Mesendoderm (in vitro differentiated cells): ENCODE data around the gene TTC39B.

Experiments
- DNase-seq: peaks from one replicate; pipeline ENCODE4 v3.0.0; 2013
- H2AK5ac ChIP-seq: 2 replicates; pipeline ENCODE4 v1.6.1; 2013; ENCODE audit warnings: low read length, inconsistent platforms
- H2BK120ac ChIP-seq: 2 replicates; pipeline ENCODE4 v1.6.1; 2013; ENCODE audit warnings: low read depth, mild to moderate bottlenecking, low read length, moderate library complexity, mixed read lengths
- H2BK15ac ChIP-seq: replicated peaks from 2 replicates; pipeline ENCODE4 v1.6.1; 2013; ENCODE audit warnings: low read depth, mild to moderate bottlenecking, moderate library complexity
- H2BK5ac ChIP-seq: 2 replicates; pipeline ENCODE4 v1.6.1; 2013; ENCODE audit warnings: low read length, inconsistent platforms
- H3K18ac ChIP-seq: 2 replicates; pipeline ENCODE4 v1.6.1; 2013; ENCODE audit warnings: mild to moderate bottlenecking, low read length, mixed read lengths
- H3K23ac ChIP-seq: one replicate; pipeline ENCODE4 v1.6.1; 2013; ENCODE audit warnings: low read length
- H3K27ac ChIP-seq: 2 replicates; pipeline ENCODE4 v1.5.1; 2013; ENCODE audit warnings: low read depth, mild to moderate bottlenecking, inconsistent platforms, low read length, moderate library complexity
- H3K27me3 ChIP-seq: 2 replicates; pipeline ENCODE4 v1.6.1; 2013; ENCODE audit warnings: low read length, control low read depth, mild to moderate bottlenecking, inconsistent platforms; ENCODE audit not compliant: insufficient read depth, poor library complexity
- H3K36me3 ChIP-seq: 2 replicates; pipeline ENCODE4 v1.6.1; 2013; ENCODE audit warnings: low read length, inconsistent platforms; ENCODE audit not compliant: control insufficient read depth, insufficient read depth
- H3K4ac ChIP-seq: one replicate; pipeline ENCODE4 v1.6.1; 2013; ENCODE audit warnings: low read depth, mild to moderate bottlenecking, low read length, moderate library complexity
- H3K4me1 ChIP-seq: 2 replicates; pipeline ENCODE4 v1.6.1; 2013; ENCODE audit warnings: low read depth, low read length, inconsistent platforms; ENCODE audit not compliant: control insufficient read depth
- H3K4me2 ChIP-seq: 2 replicates; pipeline ENCODE4 v1.6.1; 2013; ENCODE audit warnings: low read length
- H3K4me3 ChIP-seq: 2 replicates; pipeline ENCODE4 v1.5.1; 2013; ENCODE audit warnings: mild to moderate bottlenecking, low read length
- H3K56ac ChIP-seq: one replicate; pipeline ENCODE4 v1.6.1; 2013; ENCODE audit warnings: low read length
- H3K79me1 ChIP-seq: 2 replicates; pipeline ENCODE4 v1.6.1; 2013; ENCODE audit warnings: low read length, inconsistent platforms
- H3K79me2 ChIP-seq: 2 replicates; pipeline ENCODE4 v1.6.1; 2013; ENCODE audit warnings: mild to moderate bottlenecking, low read length; ENCODE audit not compliant: control insufficient read depth, insufficient read depth
- H3K9ac ChIP-seq: 2 replicates; pipeline ENCODE4 v1.6.1; 2013; ENCODE audit warnings: low read length, inconsistent platforms
- H4K5ac ChIP-seq: one replicate; pipeline ENCODE4 v1.6.1; 2013; ENCODE audit warnings: low read length
- H4K8ac ChIP-seq: one replicate; pipeline ENCODE4 v1.6.1; 2013; ENCODE audit warnings: low read depth, mild to moderate bottlenecking, control low read depth, low read length, moderate library complexity
- WGBS: extraction: QIAGEN DNeasy Blood & Tissue Kit; methylation state at CpG from one replicate; pipeline ENCODE4 v1.1.7; 2013; ENCODE audit warnings: low lambda C conversion rate, missing lambda C conversion rate; ENCODE audit not compliant: insufficient coverage; ENCODE audit errors: extremely low coverage; 5-methylcytosine and 5-hydroxymethylcytosine counted together

Gene TTC39B

GRCh38 chr9:15349892-15350761, 43.1 kb upstream of the TTC39B start:
- Histone ChIP-seq H3K18ac (no peak overlapping the region), H3K27me3 (no peaks in the 10 kb centered on the region), H2BK120ac (no peak overlapping the region), H3K79me1 (no peaks in the 10 kb centered on the region), H3K4me3 (no peak overlapping the region), H2AK5ac (no peak overlapping the region), H3K4me1 (peaks cover 2% of the 10 kb centered on the region), H4K8ac (no peak overlapping the region), H2BK5ac (no peak overlapping the region), H4K5ac (no peak overlapping the region), H3K36me3 (no peaks in the 10 kb centered on the region), H3K27ac (no peak overlapping the region), H3K79me2 (no peaks in the 10 kb centered on the region), H3K4me2 (no peak overlapping the region), H3K9ac (no peak overlapping the region), H3K23ac (no peak overlapping the region), H2BK15ac (no peak overlapping the region), H3K56ac (no peak overlapping the region), H3K4ac (no peak overlapping the region)
- DNase-seq = no peak
- no CpG with 5 or more reads among the region's 7 CpGs for WGBS

- Histone ChIP-seq H3K79me1 (no peaks in the 10 kb centered on the region), H2BK15ac (no peak overlapping the region), H3K79me2 (no peaks in the 10 kb centered on the region), H3K4me1 (peaks cover 2% of the 10 kb centered on the region), H4K8ac (no peak overlapping the region), H3K4me2 (no peak overlapping the region), H4K5ac (peak overlapping the region; percentile 28), H3K18ac (no peak overlapping the region), H3K56ac (peak overlapping the region; percentile 44), H3K9ac (no peak overlapping the region), H3K27ac (no peak overlapping the region), H3K36me3 (no peaks in the 10 kb centered on the region), H3K27me3 (no peaks in the 10 kb centered on the region), H3K4ac (no peak overlapping the region), H3K4me3 (no peak overlapping the region), H3K23ac (no peak overlapping the region), H2BK5ac (no peak overlapping the region), H2BK120ac (no peak overlapping the region), H2AK5ac (peak overlapping the region; percentile 37)
- no CpG with 5 or more reads among the region's 1 CpG for WGBS
- DNase-seq = no peak
Observed at GRCh38 chr9:15346837-15347236, 39.8 kb upstream of the TTC39B start.

- H4K5ac ChIP-seq = no peak overlapping the region
- no peak for DNase-seq
- H2BK120ac ChIP-seq = peak overlapping the region; percentile 15
- H4K8ac ChIP-seq = no peak overlapping the region
- H3K4me3 ChIP-seq = no peak overlapping the region
- H3K27me3 ChIP-seq = no peaks in the 10 kb centered on the region
- H2BK15ac ChIP-seq = no peak overlapping the region
- H2AK5ac ChIP-seq = no peak overlapping the region
- H3K79me2 ChIP-seq = no peaks in the 10 kb centered on the region
- H3K4ac ChIP-seq = no peak overlapping the region
- no peak overlapping the region for H3K23ac ChIP-seq
- peak overlapping the region; percentile 25 for H3K18ac ChIP-seq
- H3K27ac ChIP-seq = no peak overlapping the region
- H3K79me1 ChIP-seq = no peaks in the 10 kb centered on the region
- H2BK5ac ChIP-seq = no peak overlapping the region
- H3K36me3 ChIP-seq = no peaks in the 10 kb centered on the region
- no CpG with 5 or more reads among the region's 2 CpGs for WGBS
- H3K9ac ChIP-seq = no peak overlapping the region
- peak overlapping the region; percentile 39 for H3K56ac ChIP-seq
- H3K4me2 ChIP-seq = no peak overlapping the region
- peaks cover 2% of the 10 kb centered on the region for H3K4me1 ChIP-seq
Observed at GRCh38 chr9:15344191-15344590, 37.2 kb upstream of the TTC39B start.

GRCh38 chr9:15333376-15333881, 26.4 kb upstream of the TTC39B start:
- WGBS = no CpG with 5 or more reads among the region's 4 CpGs
- Histone ChIP-seq H2BK15ac (no peak overlapping the region), H3K56ac (no peak overlapping the region), H2BK5ac (no peak overlapping the region), H3K9ac (no peak overlapping the region), H2AK5ac (no peak overlapping the region), H3K4ac (no peak overlapping the region), H3K18ac (no peak overlapping the region), H3K36me3 (no peaks in the 10 kb centered on the region), H3K27ac (no peak overlapping the region), H3K23ac (no peak overlapping the region), H3K79me1 (no peaks in the 10 kb centered on the region), H3K4me3 (no peak overlapping the region), H2BK120ac (no peak overlapping the region), H3K4me2 (no peak overlapping the region), H4K8ac (no peak overlapping the region), H3K79me2 (no peaks in the 10 kb centered on the region), H4K5ac (no peak overlapping the region), H3K27me3 (no peaks in the 10 kb centered on the region), H3K4me1 (no peaks in the 10 kb centered on the region)
- DNase-seq = no peak

GRCh38 chr9:15332939-15333338, 25.9 kb upstream of the TTC39B start:
- Histone ChIP-seq H2BK5ac (no peak overlapping the region), H3K36me3 (no peaks in the 10 kb centered on the region), H3K79me2 (no peaks in the 10 kb centered on the region), H4K8ac (no peak overlapping the region), H3K27ac (no peak overlapping the region), H2BK120ac (no peak overlapping the region), H3K4me3 (no peak overlapping the region), H3K79me1 (no peaks in the 10 kb centered on the region), H3K18ac (no peak overlapping the region), H3K56ac (no peak overlapping the region), H3K4ac (no peak overlapping the region), H3K4me2 (no peak overlapping the region), H4K5ac (no peak overlapping the region), H3K9ac (no peak overlapping the region), H3K4me1 (no peaks in the 10 kb centered on the region), H3K27me3 (no peaks in the 10 kb centered on the region), H2BK15ac (no peak overlapping the region), H3K23ac (no peak overlapping the region), H2AK5ac (no peak overlapping the region)
- no CpG with 5 or more reads among the region's 2 CpGs for WGBS
- DNase-seq = no peak
